GM12878 (cell line): ENCODE results near the gene DENND6B. TPM values are rescaled to one million over a fixed set of nuclear protein-coding genes. Genes with fewer than 3 reads are reported as not detected.
A peak's percentile ranks its signal among the peaks of the same experiment; 100 is the strongest.

Experiments used
- ATAC-seq: fragments of 200-7000 bp; cut with Tn5 transposase; 3 replicates; pipeline ENCODE4 v1.9.1; 2020; ENCODE audit warnings: mild to moderate bottlenecking, moderate library complexity
- BruUV-seq: library from RNA; stranded (reverse); fragments of 400-500 nt; replicated peaks from 2 replicates; lab custom pipeline; 2021; lab: Mats Ljungman, UMichigan
- CTCF ChIA-PET: fragments of 300-600 bp; sonication (Branson Sonifier 250); formaldehyde crosslinking; extraction: SDS; loops from one replicate; lab custom pipeline; 2021; ENCODE audit warnings: inconsistent platforms; lab: Yijun Ruan, JAX
- POLR2A ChIA-PET: fragments of 350-600 bp; formaldehyde crosslinking; extraction: SDS; loops from one replicate; lab custom pipeline; 2021; ENCODE audit warnings: inconsistent platforms; lab: Charles Lee
- RAD21 ChIA-PET: fragments of 300-600 bp; sonication (Branson Sonifier 250); formaldehyde crosslinking; loops from one replicate; lab custom pipeline; 2023; ENCODE audit warnings: antibody characterized with exemption; ENCODE audit not compliant: unreplicated experiment; lab: Charles Lee
- SMC1A ChIA-PET: fragments of 300-600 bp; sonication (Branson Sonifier 250); formaldehyde crosslinking; loops from one replicate; lab custom pipeline; 2023; ENCODE audit not compliant: unreplicated experiment, uncharacterized antibody; lab: Charles Lee
- DNase-seq: peaks from one replicate; pipeline ENCODE4 v3.0.0-alpha.2; 2011; ENCODE audit warnings: low read depth, low spot score
- FAIRE-seq: peaks from 3 replicates; lab custom pipeline; 2011; peaks lifted over from hg19 to GRCh38; lab: Jason Lieb, UNC
- H2AFZ ChIP-seq: 2 replicates; pipeline ENCODE4 v1.6.0; 2011; ENCODE audit warnings: low read depth, low read length, control low read depth; ENCODE audit not compliant: control insufficient read depth
- H3K27ac ChIP-seq: 2 replicates; pipeline ENCODE4 v1.5.1; 2011; ENCODE audit warnings: control low read depth; ENCODE audit not compliant: control insufficient read depth, insufficient read depth
- H3K27me3 ChIP-seq, 2 experiments: replicated peaks in 1 of 2; 2 replicates each; pipeline versions ENCODE4 v1.6.0 to v1.6.1; 2011; ENCODE audit warnings: low read length in 1 of 2; ENCODE audit not compliant: control insufficient read depth in 2 of 2, insufficient read depth in 2 of 2
- H3K36me3 ChIP-seq, 2 experiments: 2 replicates each; pipeline ENCODE4 v1.5.1; 2011; ENCODE audit warnings: low read length in 1 of 2; ENCODE audit not compliant: control insufficient read depth in 2 of 2, insufficient read depth in 2 of 2
- H3K4me1 ChIP-seq: 2 replicates; pipeline ENCODE4 v1.6.1; 2011; ENCODE audit warnings: mild to moderate bottlenecking, low read length, moderate library complexity, mixed read lengths; ENCODE audit not compliant: control insufficient read depth, insufficient read depth
- H3K4me2 ChIP-seq: 2 replicates; pipeline ENCODE4 v1.6.0; 2011; ENCODE audit warnings: control low read depth; ENCODE audit not compliant: control insufficient read depth, insufficient read depth
- H3K4me3 ChIP-seq: fragments of 200-600 bp; sonication (generic); 2 replicates; pipeline ENCODE4 v1.5.1; 2016
- H3K79me2 ChIP-seq: 2 replicates; pipeline ENCODE4 v1.6.0; 2011; ENCODE audit warnings: low read length; ENCODE audit not compliant: control insufficient read depth, insufficient read depth
- H3K9ac ChIP-seq: 2 replicates; pipeline ENCODE4 v1.8.0; 2011; ENCODE audit warnings: low read length, control low read depth, mixed read lengths; ENCODE audit not compliant: control insufficient read depth, insufficient read depth
- H3K9me3 ChIP-seq: replicated peaks from 3 replicates; pipeline ENCODE4 v1.5.1; 2011; ENCODE audit warnings: mild to moderate bottlenecking, low read length; ENCODE audit not compliant: control insufficient read depth, insufficient read depth
- H4K20me1 ChIP-seq: 2 replicates; pipeline ENCODE4 v1.6.0; 2011; ENCODE audit not compliant: control insufficient read depth, insufficient read depth
- CBFB ChIP-seq: IDR thresholded peaks from 2 replicates; pipeline ENCODE4 v1.6.1; 2016; ENCODE audit warnings: antibody characterized with exemption, low read depth
- CHD1 ChIP-seq: IDR thresholded peaks from 2 replicates; pipeline ENCODE4 v1.6.1; 2012; ENCODE audit warnings: low read depth, low read length, improper control_type of control experiment
- EED ChIP-seq: sonication (generic); IDR thresholded peaks from 2 replicates; pipeline ENCODE4 v1.6.1; 2016; ENCODE audit warnings: antibody characterized with exemption, low read depth
- GATAD2B ChIP-seq: fragments of 450-650 bp; conservative IDR thresholded peaks from 2 replicates; pipeline ENCODE4 v1.6.1; 2017; ENCODE audit warnings: low read depth, mild to moderate bottlenecking, moderate library complexity
- HDGF ChIP-seq: fragments of 450-650 bp; IDR thresholded peaks from 2 replicates; pipeline ENCODE4 v1.6.1; 2016; ENCODE audit warnings: antibody characterized with exemption
- MEF2A ChIP-seq: IDR thresholded peaks from 2 replicates; pipeline ENCODE4 v1.6.1; 2011; ENCODE audit warnings: low read depth, mild to moderate bottlenecking, low read length, moderate library complexity; ENCODE audit not compliant: insufficient read depth
- NFYA ChIP-seq: IDR thresholded peaks from 2 replicates; pipeline ENCODE4 v1.6.1; 2011; ENCODE audit warnings: low read depth, mild to moderate bottlenecking, low read length, improper control_type of control experiment, borderline replicate concordance
- PRDM15 ChIP-seq: fragments of 450-650 bp; formaldehyde crosslinking; IDR thresholded peaks from 2 replicates; pipeline ENCODE4 v1.4.0; 2020; ENCODE audit warnings: mild to moderate bottlenecking, moderate library complexity
- RELA ChIP-seq: fragments of 450-650 bp; IDR thresholded peaks from 2 replicates; pipeline ENCODE4 v1.8.0; 2014; ENCODE audit warnings: borderline replicate concordance; ENCODE audit not compliant: partially characterized antibody
- SMAD5 ChIP-seq: IDR thresholded peaks from 2 replicates; pipeline ENCODE4 v1.6.1; 2016; ENCODE audit warnings: antibody characterized with exemption, low read depth
- SPI1 ChIP-seq: IDR thresholded peaks from 2 replicates; pipeline ENCODE4 v1.6.1; 2011; ENCODE audit warnings: low read depth, mild to moderate bottlenecking, low read length, moderate library complexity, borderline replicate concordance; ENCODE audit not compliant: insufficient read depth
- SREBF2 ChIP-seq: IDR thresholded peaks from 2 replicates; pipeline ENCODE4 v1.6.1; 2012; ENCODE audit warnings: mild to moderate bottlenecking, low read length
- YY1 ChIP-seq: IDR thresholded peaks from 2 replicates; pipeline ENCODE4 v1.6.1; 2011; ENCODE audit warnings: low read depth, mild to moderate bottlenecking, low read length
- ZBTB33 ChIP-seq: fragments of 450-650 bp; IDR thresholded peaks from 2 replicates; pipeline ENCODE4 v1.6.1; 2017; ENCODE audit warnings: mild to moderate bottlenecking
- WGBS: methylation state at CpG from one replicate; pipeline ENCODE4 v1.1.6; 2016; ENCODE audit warnings: low lambda C conversion rate; ENCODE audit not compliant: insufficient replicate concordance, insufficient coverage; ENCODE audit errors: missing lambda C conversion rate; 5-methylcytosine and 5-hydroxymethylcytosine counted together
- in situ Hi-C: fragments of 300-500 bp; cut with MboI; formaldehyde crosslinking; loops from 9 replicates; pipeline ENCODE4 v1.14.3; 2018; ENCODE audit warnings: mixed read lengths
- intact Hi-C: fragments of 100-400 bp; cut with micrococcal nuclease; formaldehyde crosslinking; loops from one replicate; pipeline ENCODE4 v1.14.2; 2022; ENCODE audit not compliant: unreplicated experiment
- polyA plus RNA-seq, 11 experiments: library from polyadenylated mRNA; depleted of rRNA in 4 of 11; unstranded in 6 of 11; stranded (reverse) in 5 of 11; fragments of >200 nt; fragmentation: Nextera tagmentation in 4 of 11; fragmentation: Illumina TruSeq in 1 of 11; extraction: Ambion mirVana in 4 of 11; extraction: Trizol in 1 of 11; gene quantifications; 1 replicate in 1 of 11; 2 replicates in 10 of 11; pipeline versions ENCODE4 v1.2.1 to v1.2.3, GENCODE V29; 2011 to 2016; ENCODE audit warnings: inconsistent platforms in 2 of 11, missing spikeins in 2 of 11, low read depth in 1 of 11
- total RNA-seq, 4 experiments: library from RNA; depleted of rRNA in 3 of 4; stranded (reverse); fragments of >200 nt in 3 of 4; fragmentation: Illumina TruSeq in 1 of 4; extraction: Trizol in 1 of 4; gene quantifications; 2 replicates each; pipeline versions ENCODE4 v1.2.1 to v1.2.3, GENCODE V29; 2013 to 2021
- TF ChIP-seq, protein P1 (sequence below): fragments of 450-650 bp; formaldehyde crosslinking; IDR thresholded peaks from 2 replicates; pipeline ENCODE4 v1.5.0; 2022; ENCODE audit warnings: mild to moderate bottlenecking, missing genetic modification characterization

The DENND6B gene
- total and polyA plus RNA-seq, 10 of the 15 experiments (the other 5 are each of a cell fraction or from before 2014, with no cell fraction given) = 0.72 to 11.3 (median 6.2) TPM

- TF ChIP-seq RELA (no peak), YY1 (no peak), SREBF2 (no peak), HDGF (no peak), CBFB (no peak), MEF2A (no peak), CHD1 (no peak), SMAD5 (no peak), NFYA (no peak), PRDM15 (CRISPR knock-in tag) (no peak), ZBTB33 (peak; percentile 73; the same call in 1 of the 2 replicates), SPI1 (peak; percentile 41; the same call in 1 of the 2 replicates), EED (peak; percentile 47; the same call in 1 of the 2 replicates), GATAD2B (no peak)
- TF ChIP-seq, protein P1, sequence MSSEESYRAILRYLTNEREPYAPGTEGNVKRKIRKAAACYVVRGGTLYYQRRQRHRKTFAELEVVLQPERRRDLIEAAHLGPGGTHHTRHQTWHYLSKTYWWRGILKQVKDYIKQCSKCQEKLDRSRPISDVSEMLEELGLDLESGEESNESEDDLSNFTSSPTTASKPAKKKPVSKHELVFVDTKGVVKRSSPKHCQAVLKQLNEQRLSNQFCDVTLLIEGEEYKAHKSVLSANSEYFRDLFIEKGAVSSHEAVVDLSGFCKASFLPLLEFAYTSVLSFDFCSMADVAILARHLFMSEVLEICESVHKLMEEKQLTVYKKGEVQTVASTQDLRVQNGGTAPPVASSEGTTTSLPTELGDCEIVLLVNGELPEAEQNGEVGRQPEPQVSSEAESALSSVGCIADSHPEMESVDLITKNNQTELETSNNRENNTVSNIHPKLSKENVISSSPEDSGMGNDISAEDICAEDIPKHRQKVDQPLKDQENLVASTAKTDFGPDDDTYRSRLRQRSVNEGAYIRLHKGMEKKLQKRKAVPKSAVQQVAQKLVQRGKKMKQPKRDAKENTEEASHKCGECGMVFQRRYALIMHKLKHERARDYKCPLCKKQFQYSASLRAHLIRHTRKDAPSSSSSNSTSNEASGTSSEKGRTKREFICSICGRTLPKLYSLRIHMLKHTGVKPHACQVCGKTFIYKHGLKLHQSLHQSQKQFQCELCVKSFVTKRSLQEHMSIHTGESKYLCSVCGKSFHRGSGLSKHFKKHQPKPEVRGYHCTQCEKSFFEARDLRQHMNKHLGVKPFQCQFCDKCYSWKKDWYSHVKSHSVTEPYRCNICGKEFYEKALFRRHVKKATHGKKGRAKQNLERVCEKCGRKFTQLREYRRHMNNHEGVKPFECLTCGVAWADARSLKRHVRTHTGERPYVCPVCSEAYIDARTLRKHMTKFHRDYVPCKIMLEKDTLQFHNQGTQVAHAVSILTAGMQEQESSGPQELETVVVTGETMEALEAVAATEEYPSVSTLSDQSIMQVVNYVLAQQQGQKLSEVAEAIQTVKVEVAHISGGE (CRISPR knock-in tag) = no peak
- TF ChIP-seq, all 136 proteins: peak for 3
- intact Hi-C loops (no loop called here), in situ Hi-C loops (no loop called here)
- FAIRE-seq (peak; percentile 44), ATAC-seq (no peak; the same call in 2 of the 3 replicates), DNase-seq (no peak)
- SMC1A ChIA-PET = no interaction called here
- RAD21 ChIA-PET = no interaction called here
- no TSS peak for BruUV-seq
- H3K4me2 ChIP-seq = no peak overlapping the region
- H2AFZ ChIP-seq = no peak overlapping the region
- H3K4me3 ChIP-seq = no peak overlapping the region
- WGBS = 71% methylated on average over 5 of the region's 5 CpGs
- H3K4me1 ChIP-seq = peaks cover 3% of the 10 kb centered on the region; the same call in 1 of the 2 replicates
- no peaks in the 10 kb centered on the region for H3K79me2 ChIP-seq
- no peaks in the 10 kb centered on the region; the same call in 2 of the 3 replicates for H3K9me3 ChIP-seq
- peaks cover 1 to 20% of the 10 kb centered on the region in 2 experiments for H3K36me3 ChIP-seq
- no peak overlapping the region for H3K9ac ChIP-seq
- H4K20me1 ChIP-seq = no peaks in the 10 kb centered on the region
- H3K27ac ChIP-seq = peak overlapping the region; percentile 13
- POLR2A ChIA-PET = no interaction called here
- CTCF ChIA-PET = interaction anchor here (0.8 to 1.0 kb wide), 2 partner anchors 28 to 36 kb away, joined by 3 read pairs; no protein-coding TSS in a partner anchor
- H3K27me3 ChIP-seq = no peaks in the 10 kb centered on the region
Measured at GRCh38 chr22:50376085-50376651, 49.4 kb upstream of the DENND6B start.
